Duodenal mucosa (tissue), 2 donors: ENCODE measurements around the gene ACBD3.

Source experiments
- H3K27ac ChIP-seq: one replicate; pipeline ENCODE4 v1.7.0; 2013; ENCODE audit warnings: low read depth, low read length
- H3K27me3 ChIP-seq, 2 donors: one replicate each; pipeline ENCODE4 v1.7.0; 2013; ENCODE audit warnings: low read length in 2 of 2, control low read depth in 1 of 2; ENCODE audit not compliant: insufficient read depth in 2 of 2, control insufficient read depth in 1 of 2
- H3K36me3 ChIP-seq, 2 donors: one replicate each; pipeline ENCODE4 v1.7.0; 2013; ENCODE audit warnings: low read length in 2 of 2, control low read depth in 1 of 2; ENCODE audit not compliant: insufficient read depth in 2 of 2, control insufficient read depth in 1 of 2
- H3K4me1 ChIP-seq, 2 donors: one replicate each; pipeline ENCODE4 v1.7.0; 2013; ENCODE audit warnings: low read length in 2 of 2, control low read depth in 1 of 2; ENCODE audit not compliant: insufficient read depth in 2 of 2, control insufficient read depth in 1 of 2
- H3K4me3 ChIP-seq, 2 donors: one replicate each; pipeline ENCODE4 v1.7.0; 2013; ENCODE audit warnings: low read length in 2 of 2, low read depth in 1 of 2
- H3K9ac ChIP-seq, 2 donors: one replicate each; pipeline ENCODE4 v1.7.0; 2013; ENCODE audit warnings: low read length in 2 of 2, low read depth in 1 of 2
- H3K9me3 ChIP-seq, 2 donors: one replicate each; pipeline ENCODE4 v1.7.0; 2013; ENCODE audit warnings: low read length in 2 of 2, control low read depth in 1 of 2; ENCODE audit not compliant: control insufficient read depth in 1 of 2

Gene ACBD3

GRCh38 chr1:226144045-226144444 is 42.5 kb downstream of the ACBD3 start:
- H3K27ac ChIP-seq, result no peak overlapping the region
- no peak overlapping the region for H3K9ac ChIP-seq
- no peaks in the 10 kb centered on the region for H3K9me3 ChIP-seq
- H3K4me3 ChIP-seq, result no peak overlapping the region
- H3K36me3 ChIP-seq, result peaks cover 14 to 47% of the 10 kb centered on the region in 2 donors
- no peaks in the 10 kb centered on the region for H3K4me1 ChIP-seq
- H3K27me3 ChIP-seq, result no peaks in the 10 kb centered on the region

- no peaks in the 10 kb centered on the region for H3K36me3 ChIP-seq
- H3K27me3 ChIP-seq, result no peaks in the 10 kb centered on the region
- H3K9me3 ChIP-seq, result no peaks in the 10 kb centered on the region
- no peak overlapping the region for H3K4me3 ChIP-seq
- H3K9ac ChIP-seq, result peak overlapping the region; percentile 27 to 65
- peaks cover 40 to 44% of the 10 kb centered on the region in 2 donors for H3K4me1 ChIP-seq
- H3K27ac ChIP-seq, result peak overlapping the region; percentile 47
These were observed 50.8 kb downstream of the ACBD3 start for GRCh38 chr1:226135709-226136108.

- Histone ChIP-seq H3K27ac (peak overlapping the region; percentile 47), H3K36me3 (no peaks in the 10 kb centered on the region), H3K4me1 (peaks cover 40 to 44% of the 10 kb centered on the region in 2 donors), H3K27me3 (no peaks in the 10 kb centered on the region), H3K9ac (peak overlapping the region; percentile 27 to 65), H3K4me3 (peak overlapping the region in 1 of 2 donors; percentile 1), H3K9me3 (no peaks in the 10 kb centered on the region)
These were observed 51.4 kb downstream of the ACBD3 start for GRCh38 chr1:226135059-226135651.

GRCh38 chr1:226134170-226135058 is 52.1 kb downstream of the ACBD3 start:
- H3K36me3 ChIP-seq, result no peaks in the 10 kb centered on the region
- H3K9me3 ChIP-seq, result no peaks in the 10 kb centered on the region
- peak overlapping the region; percentile 47 for H3K27ac ChIP-seq
- no peaks in the 10 kb centered on the region for H3K27me3 ChIP-seq
- H3K9ac ChIP-seq, result peak overlapping the region; percentile 32 to 48
- H3K4me1 ChIP-seq, result peaks cover 40 to 44% of the 10 kb centered on the region in 2 donors
- peak overlapping the region; percentile 1 to 20 for H3K4me3 ChIP-seq

GRCh38 chr1:226133504-226134123 is 52.9 kb downstream of the ACBD3 start:
- Histone ChIP-seq H3K9me3 (no peaks in the 10 kb centered on the region), H3K4me1 (peaks cover 43 to 48% of the 10 kb centered on the region in 2 donors), H3K36me3 (no peaks in the 10 kb centered on the region), H3K9ac (peak overlapping the region; percentile 32 to 48), H3K27ac (peak overlapping the region; percentile 11), H3K4me3 (peak overlapping the region in 1 of 2 donors; percentile 20), H3K27me3 (no peaks in the 10 kb centered on the region)

- H3K27ac ChIP-seq, result peak overlapping the region; percentile 11
These were observed 53.6 kb downstream of the ACBD3 start for GRCh38 chr1:226132728-226133503.

GRCh38 chr1:226131639-226132038 is 54.9 kb downstream of the ACBD3 start:
- Histone ChIP-seq H3K27me3 (no peaks in the 10 kb centered on the region), H3K4me1 (peaks cover 55 to 62% of the 10 kb centered on the region in 2 donors), H3K9me3 (no peaks in the 10 kb centered on the region), H3K27ac (no peak overlapping the region), H3K36me3 (no peaks in the 10 kb centered on the region), H3K4me3 (no peak overlapping the region), H3K9ac (no peak overlapping the region)

More at GRCh38 chr1:226132728-226133503, 53.6 kb downstream of the ACBD3 start:
- no peak overlapping the region for H3K4me3 ChIP-seq
- no peaks in the 10 kb centered on the region for H3K27me3 ChIP-seq
- H3K36me3 ChIP-seq, result no peaks in the 10 kb centered on the region
- no peaks in the 10 kb centered on the region for H3K9me3 ChIP-seq
- peak overlapping the region in 1 of 2 donors; percentile 8 for H3K9ac ChIP-seq
- peaks cover 49 to 55% of the 10 kb centered on the region in 2 donors for H3K4me1 ChIP-seq

GRCh38 chr1:226129230-226129629 is 57.3 kb downstream of the ACBD3 start:
- H3K9ac ChIP-seq, result no peak overlapping the region
- no peaks in the 10 kb centered on the region for H3K9me3 ChIP-seq
- H3K27me3 ChIP-seq, result no peaks in the 10 kb centered on the region
- no peak overlapping the region for H3K27ac ChIP-seq
- no peak overlapping the region for H3K4me3 ChIP-seq
- H3K36me3 ChIP-seq, result no peaks in the 10 kb centered on the region
- H3K4me1 ChIP-seq, result peaks cover 44 to 57% of the 10 kb centered on the region in 2 donors

GRCh38 chr1:226128487-226129075 is 58.0 kb downstream of the ACBD3 start:
- peaks cover 44 to 57% of the 10 kb centered on the region in 2 donors for H3K4me1 ChIP-seq
- H3K4me3 ChIP-seq, result peak overlapping the region; percentile 10 to 36
- H3K9ac ChIP-seq, result no peak overlapping the region
- no peaks in the 10 kb centered on the region for H3K36me3 ChIP-seq
- peak overlapping the region; percentile 75 for H3K27ac ChIP-seq
- no peaks in the 10 kb centered on the region for H3K27me3 ChIP-seq
- no peaks in the 10 kb centered on the region for H3K9me3 ChIP-seq
